Loucy (cell line): ENCODE measurements around the gene ADAMTS20.

Experiments
- H2AFZ ChIP-seq: fragments of 200-600 bp; sonication (generic); 2 replicates; pipeline ENCODE4 v1.6.0; 2016; ENCODE audit warnings: antibody characterized with exemption, mild to moderate bottlenecking, low read length, moderate library complexity
- H3F3A ChIP-seq: fragments of 200-600 bp; 2 replicates; pipeline ENCODE4 v1.6.0; 2016; ENCODE audit warnings: antibody characterized with exemption, low read depth, mild to moderate bottlenecking
- H3K27me3 ChIP-seq: fragments of 200-600 bp; sonication (generic); 2 replicates; pipeline ENCODE4 v1.6.1; 2014; ENCODE audit warnings: low read length, mild to moderate bottlenecking; ENCODE audit not compliant: insufficient read depth, poor library complexity, severe bottlenecking
- H3K36me3 ChIP-seq: fragments of 200-600 bp; sonication (generic); 2 replicates; pipeline ENCODE4 v1.6.1; 2016; ENCODE audit warnings: low read length; ENCODE audit not compliant: insufficient read depth
- H3K4me1 ChIP-seq: fragments of 200-600 bp; sonication (generic); 2 replicates; pipeline ENCODE4 v1.5.1; 2014; ENCODE audit warnings: low read length, mild to moderate bottlenecking; ENCODE audit not compliant: insufficient read depth, poor library complexity, severe bottlenecking
- H3K4me2 ChIP-seq: fragments of 200-600 bp; sonication (generic); 2 replicates; pipeline ENCODE4 v1.6.0; 2014; ENCODE audit warnings: antibody characterized with exemption, low read length, low read depth, mild to moderate bottlenecking; ENCODE audit not compliant: poor library complexity, severe bottlenecking
- H3K4me3 ChIP-seq: fragments of 200-600 bp; sonication (generic); 2 replicates; pipeline ENCODE4 v1.5.1; 2014; ENCODE audit warnings: low read length, mild to moderate bottlenecking, mixed read lengths; ENCODE audit not compliant: poor library complexity, severe bottlenecking
- H3K79me2 ChIP-seq: fragments of 200-600 bp; sonication (generic); 2 replicates; pipeline ENCODE4 v1.6.1; 2014; ENCODE audit warnings: low read length; ENCODE audit not compliant: insufficient read depth
- H3K9ac ChIP-seq: fragments of 200-600 bp; sonication (generic); 2 replicates; pipeline ENCODE4 v1.6.0; 2014; ENCODE audit warnings: mild to moderate bottlenecking, low read depth, low read length, moderate library complexity; ENCODE audit not compliant: poor library complexity, severe bottlenecking
- H3K9me2 ChIP-seq: fragments of 200-600 bp; sonication (generic); replicated peaks from 2 replicates; pipeline ENCODE4 v1.6.1; 2016; ENCODE audit warnings: low read depth, low read length, mixed read lengths
- H3K9me3 ChIP-seq: fragments of 200-600 bp; sonication (generic); 2 replicates; pipeline ENCODE4 v1.6.1; 2014; ENCODE audit warnings: mild to moderate bottlenecking, antibody characterized with exemption, low read length, low read depth; ENCODE audit not compliant: insufficient read depth
- H4K20me1 ChIP-seq: fragments of 200-600 bp; sonication (generic); 2 replicates; pipeline ENCODE4 v1.6.0; 2014; ENCODE audit warnings: antibody characterized with exemption, low read length, mild to moderate bottlenecking; ENCODE audit not compliant: insufficient read depth, poor library complexity, severe bottlenecking
- EZH2phosphoT487 ChIP-seq: fragments of 200-600 bp; IDR thresholded peaks from 2 replicates; pipeline ENCODE4 v1.6.1; 2018; ENCODE audit warnings: antibody characterized with exemption, mild to moderate bottlenecking, moderate library complexity, borderline replicate concordance
- TF ChIP-seq, protein P1 (sequence below): fragments of 200-600 bp; sonication (generic); conservative IDR thresholded peaks from 2 replicates; pipeline ENCODE4 v1.5.1; 2014; ENCODE audit warnings: mild to moderate bottlenecking, antibody characterized with exemption, low read length

Gene ADAMTS20

DNA sequence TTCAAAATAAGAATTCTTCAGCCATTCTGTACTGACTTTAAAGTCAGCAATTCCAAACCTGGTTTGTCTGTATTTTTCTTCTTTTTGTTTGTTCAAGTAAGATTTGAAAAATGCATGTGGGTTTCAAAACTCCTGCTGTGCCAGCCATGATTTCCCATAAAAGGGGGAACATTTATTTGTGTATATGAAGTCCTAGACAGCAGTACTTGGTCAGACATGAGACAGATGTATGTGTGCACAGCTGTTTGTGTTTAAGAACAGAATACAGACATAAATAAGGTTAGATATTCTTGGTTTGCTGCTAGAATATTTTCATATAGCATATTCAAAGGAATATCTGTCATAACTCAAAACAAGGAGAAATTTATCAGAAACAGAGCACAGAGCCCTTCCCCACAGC is 236.0 kb downstream of the ADAMTS20 start:
- no peaks in the 10 kb centered on the region for H3K9me3 ChIP-seq
- H4K20me1 ChIP-seq = no peaks in the 10 kb centered on the region
- H3K79me2 ChIP-seq = no peaks in the 10 kb centered on the region
- TF ChIP-seq, protein P1, sequence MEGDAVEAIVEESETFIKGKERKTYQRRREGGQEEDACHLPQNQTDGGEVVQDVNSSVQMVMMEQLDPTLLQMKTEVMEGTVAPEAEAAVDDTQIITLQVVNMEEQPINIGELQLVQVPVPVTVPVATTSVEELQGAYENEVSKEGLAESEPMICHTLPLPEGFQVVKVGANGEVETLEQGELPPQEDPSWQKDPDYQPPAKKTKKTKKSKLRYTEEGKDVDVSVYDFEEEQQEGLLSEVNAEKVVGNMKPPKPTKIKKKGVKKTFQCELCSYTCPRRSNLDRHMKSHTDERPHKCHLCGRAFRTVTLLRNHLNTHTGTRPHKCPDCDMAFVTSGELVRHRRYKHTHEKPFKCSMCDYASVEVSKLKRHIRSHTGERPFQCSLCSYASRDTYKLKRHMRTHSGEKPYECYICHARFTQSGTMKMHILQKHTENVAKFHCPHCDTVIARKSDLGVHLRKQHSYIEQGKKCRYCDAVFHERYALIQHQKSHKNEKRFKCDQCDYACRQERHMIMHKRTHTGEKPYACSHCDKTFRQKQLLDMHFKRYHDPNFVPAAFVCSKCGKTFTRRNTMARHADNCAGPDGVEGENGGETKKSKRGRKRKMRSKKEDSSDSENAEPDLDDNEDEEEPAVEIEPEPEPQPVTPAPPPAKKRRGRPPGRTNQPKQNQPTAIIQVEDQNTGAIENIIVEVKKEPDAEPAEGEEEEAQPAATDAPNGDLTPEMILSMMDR = no peak
- no peak for TF ChIP-seq EZH2phosphoT487
- no peak overlapping the region for H3K9ac ChIP-seq
- H3K4me3 ChIP-seq = no peak overlapping the region
- no peaks in the 10 kb centered on the region for H3F3A ChIP-seq
- H3K4me1 ChIP-seq = no peaks in the 10 kb centered on the region
- H3K36me3 ChIP-seq = no peaks in the 10 kb centered on the region
- no peaks in the 10 kb centered on the region for H3K9me2 ChIP-seq
- no peaks in the 10 kb centered on the region for H3K27me3 ChIP-seq
- no peak overlapping the region for H3K4me2 ChIP-seq
- H2AFZ ChIP-seq = no peak overlapping the region

DNA sequence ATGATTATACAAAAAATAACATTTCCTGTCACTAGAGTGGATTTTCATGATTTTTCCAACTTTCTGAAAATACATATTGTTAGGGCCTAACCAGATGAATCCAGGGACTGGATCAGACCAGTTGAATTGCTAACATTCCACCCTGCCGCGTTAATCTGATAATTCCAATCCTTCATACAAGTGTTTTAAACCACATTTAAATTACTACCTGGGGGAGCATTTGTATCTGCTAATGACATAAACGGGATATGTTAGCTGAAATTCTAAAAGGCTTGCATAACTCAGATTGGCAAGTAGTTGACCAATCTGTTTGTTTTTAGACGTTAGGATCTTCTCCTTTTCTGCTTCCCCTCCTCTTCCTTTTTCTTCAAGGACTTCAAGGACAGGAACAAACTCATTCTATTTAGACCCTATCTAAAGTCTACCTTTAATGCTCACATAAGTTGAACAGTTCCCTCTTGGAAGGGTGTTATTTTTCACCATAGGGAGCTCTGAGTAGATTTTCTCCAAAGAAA is 239.0 kb downstream of the ADAMTS20 start:
- H2AFZ ChIP-seq = no peak overlapping the region

DNA sequence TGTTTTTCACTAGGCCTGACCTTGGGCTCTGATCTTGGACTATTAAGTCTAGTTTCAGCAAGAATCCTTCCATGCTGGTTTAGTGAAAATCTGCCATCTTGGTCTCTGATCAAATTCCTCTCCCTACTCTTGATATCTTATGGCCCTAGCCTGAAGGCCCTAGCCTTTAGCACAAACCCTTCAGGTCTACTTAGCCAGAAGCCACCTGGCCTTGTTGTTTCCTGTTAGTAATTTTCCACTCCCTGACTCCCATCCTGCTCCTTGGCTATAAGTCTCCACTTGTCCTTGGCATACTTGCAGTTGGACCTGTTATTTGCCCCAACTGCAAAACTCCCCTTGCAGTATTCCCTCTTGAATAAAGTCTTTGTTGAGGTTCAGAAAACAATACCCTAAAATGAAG is 241.4 kb downstream of the ADAMTS20 start:
- TF ChIP-seq EZH2phosphoT487 = no peak
- TF ChIP-seq, protein P1 = no peak
- Histone ChIP-seq H2AFZ (no peak overlapping the region), H3K27me3 (no peaks in the 10 kb centered on the region), H3K9ac (no peak overlapping the region), H3K4me3 (no peak overlapping the region), H3K9me3 (no peaks in the 10 kb centered on the region), H3K9me2 (no peaks in the 10 kb centered on the region), H3K36me3 (no peaks in the 10 kb centered on the region), H3K79me2 (no peaks in the 10 kb centered on the region), H4K20me1 (no peaks in the 10 kb centered on the region), H3K4me2 (no peak overlapping the region), H3K4me1 (no peaks in the 10 kb centered on the region), H3F3A (no peaks in the 10 kb centered on the region)

More for the DNA sequence above, 239.0 kb downstream of the ADAMTS20 start:
- TF ChIP-seq EZH2phosphoT487 = no peak
- TF ChIP-seq, protein P1 = no peak
- Histone ChIP-seq H3K9ac (no peak overlapping the region), H4K20me1 (no peaks in the 10 kb centered on the region), H3K4me2 (no peak overlapping the region), H3K79me2 (no peaks in the 10 kb centered on the region), H3K36me3 (no peaks in the 10 kb centered on the region), H3K27me3 (no peaks in the 10 kb centered on the region), H3K9me3 (no peaks in the 10 kb centered on the region), H3F3A (no peaks in the 10 kb centered on the region), H3K9me2 (no peaks in the 10 kb centered on the region), H3K4me1 (no peaks in the 10 kb centered on the region), H3K4me3 (no peak overlapping the region)
